Smooth muscle cell (in vitro differentiated cells): Measurements from ENCODE around the gene SYMPK. TPM values are rescaled to one million over a fixed set of nuclear protein-coding genes. Genes with fewer than 3 reads are reported as not detected.

Source experiments
- DNase-seq: peaks from one replicate; lab custom pipeline; 2025; ENCODE audit not compliant: unreplicated experiment; lab: John Stamatoyannopoulos, UW
- H2AFZ ChIP-seq: fragments of 200-600 bp; sonication (generic); 2 replicates; pipeline ENCODE4 v1.6.0; 2016; ENCODE audit warnings: antibody characterized with exemption, low read depth, mild to moderate bottlenecking
- H3F3A ChIP-seq: fragments of 200-600 bp; sonication (generic); 2 replicates; pipeline ENCODE4 v1.6.0; 2017; ENCODE audit warnings: antibody characterized with exemption, low read depth
- H3K27ac ChIP-seq: fragments of 200-600 bp; sonication (generic); 2 replicates; pipeline ENCODE4 v1.5.1; 2016; ENCODE audit warnings: low read depth, mild to moderate bottlenecking
- H3K27me3 ChIP-seq: fragments of 200-600 bp; sonication (generic); 2 replicates; pipeline ENCODE4 v1.6.1; 2016; ENCODE audit warnings: low read depth, mild to moderate bottlenecking
- H3K36me3 ChIP-seq: fragments of 200-600 bp; sonication (generic); 2 replicates; pipeline ENCODE4 v1.5.1; 2016; ENCODE audit warnings: low read depth
- H3K4me1 ChIP-seq: fragments of 200-600 bp; sonication (generic); 2 replicates; pipeline ENCODE4 v1.5.1; 2016; ENCODE audit warnings: low read depth
- H3K4me2 ChIP-seq: fragments of 200-600 bp; sonication (generic); 2 replicates; pipeline ENCODE4 v1.6.0; 2016; ENCODE audit warnings: mild to moderate bottlenecking
- H3K4me3 ChIP-seq: fragments of 200-600 bp; sonication (generic); 2 replicates; pipeline ENCODE4 v1.5.1; 2016; ENCODE audit warnings: mild to moderate bottlenecking
- H3K79me2 ChIP-seq: fragments of 200-600 bp; sonication (generic); 2 replicates; pipeline ENCODE4 v1.6.0; 2016; ENCODE audit warnings: low read depth, mild to moderate bottlenecking
- H3K9ac ChIP-seq: fragments of 200-600 bp; sonication (generic); 2 replicates; pipeline ENCODE4 v1.6.0; 2016; ENCODE audit warnings: low read depth
- H3K9me3 ChIP-seq: fragments of 200-600 bp; sonication (generic); replicated peaks from 2 replicates; pipeline ENCODE4 v1.5.1; 2016; ENCODE audit warnings: low read depth
- H4K20me1 ChIP-seq: fragments of 200-600 bp; sonication (generic); 2 replicates; pipeline ENCODE4 v1.6.0; 2016; ENCODE audit warnings: low read depth
- CTCF ChIP-seq: fragments of 200-600 bp; sonication (generic); IDR thresholded peaks from 2 replicates; pipeline ENCODE4 v1.5.1; 2017; ENCODE audit warnings: borderline replicate concordance, mild to moderate bottlenecking, antibody characterized with exemption; ENCODE audit not compliant: insufficient read depth, poor library complexity, severe bottlenecking
- WGBS: methylation state at CpG from one replicate; pipeline ENCODE4 v1.1.7; 2016; ENCODE audit warnings: low lambda C conversion rate; 5-methylcytosine and 5-hydroxymethylcytosine counted together
- polyA plus RNA-seq: library from polyadenylated mRNA; unstranded; fragments of >200 nt; fragmentation: Nextera tagmentation; extraction: Ambion mirVana; gene quantifications from 2 replicates; pipeline ENCODE4 v1.2.1, GENCODE V29; 2016
- total RNA-seq: library from RNA; depleted of rRNA; stranded (reverse); fragments of >200 nt; gene quantifications from 2 replicates; pipeline ENCODE4 v1.2.3, GENCODE V29; 2014

Gene SYMPK
- total and polyA plus RNA-seq, 2 experiments from 2014 or later = 28.6 to 30.9 TPM

GRCh38 chr19:45794627-45795026 lies 68.3 kb downstream of the SYMPK start:
- 95% methylated on average over 2 of the region's 2 CpGs for WGBS
- no peak overlapping the region for H3K4me3 ChIP-seq
- no peak overlapping the region for H2AFZ ChIP-seq
- H3K4me2 ChIP-seq = no peak overlapping the region
- no peaks in the 10 kb centered on the region for H3K9me3 ChIP-seq
- no peak overlapping the region for H3K9ac ChIP-seq
- H3K27me3 ChIP-seq = no peaks in the 10 kb centered on the region
- TF ChIP-seq CTCF = no peak
- peaks cover 11% of the 10 kb centered on the region for H3K4me1 ChIP-seq
- H4K20me1 ChIP-seq = peaks cover 13% of the 10 kb centered on the region
- peaks cover 5% of the 10 kb centered on the region for H3F3A ChIP-seq
- DNase-seq = no peak
- H3K27ac ChIP-seq = no peak overlapping the region
- no peaks in the 10 kb centered on the region for H3K36me3 ChIP-seq
- peaks cover 26% of the 10 kb centered on the region for H3K79me2 ChIP-seq

- no peak overlapping the region for H3K9ac ChIP-seq
- 61% methylated on average over 6 of the region's 6 CpGs for WGBS
- no peak overlapping the region for H3K4me3 ChIP-seq
- H3K27me3 ChIP-seq = no peaks in the 10 kb centered on the region
- no peak overlapping the region for H2AFZ ChIP-seq
- no peak overlapping the region for H3K27ac ChIP-seq
- H3K4me1 ChIP-seq = peaks cover 5% of the 10 kb centered on the region
- peaks cover 20% of the 10 kb centered on the region for H4K20me1 ChIP-seq
- TF ChIP-seq CTCF = no peak
- no peak overlapping the region for H3K4me2 ChIP-seq
- no peaks in the 10 kb centered on the region for H3K9me3 ChIP-seq
- H3F3A ChIP-seq = no peaks in the 10 kb centered on the region
- no peak for DNase-seq
- peaks cover 34% of the 10 kb centered on the region for H3K79me2 ChIP-seq
- no peaks in the 10 kb centered on the region for H3K36me3 ChIP-seq
Observed at GRCh38 chr19:45793876-45794275, 69.1 kb downstream of the SYMPK start.

GRCh38 chr19:45793178-45793564 lies 69.8 kb downstream of the SYMPK start:
- Histone ChIP-seq H3K27ac (peak overlapping the region; percentile 67), H3K36me3 (no peaks in the 10 kb centered on the region), H3K9me3 (no peaks in the 10 kb centered on the region), H3K79me2 (peaks cover 40% of the 10 kb centered on the region), H3F3A (no peaks in the 10 kb centered on the region), H3K9ac (peak overlapping the region; percentile 37), H3K4me3 (no peak overlapping the region), H4K20me1 (peaks cover 27% of the 10 kb centered on the region), H2AFZ (no peak overlapping the region), H3K4me2 (peak overlapping the region; percentile 53), H3K27me3 (no peaks in the 10 kb centered on the region), H3K4me1 (peaks cover 5% of the 10 kb centered on the region)
- DNase-seq = no peak
- 45% methylated on average over 3 of the region's 3 CpGs for WGBS
- TF ChIP-seq CTCF = no peak

GRCh38 chr19:45792470-45793177 lies 70.3 kb downstream of the SYMPK start, which contains the start of gene DMWD:
Gene DMWD (minus strand): TSS chr19:45792845. CDS start chr19:45792756, 89 bp downstream.
- Histone ChIP-seq H4K20me1 (peaks cover 29% of the 10 kb centered on the region), H3K4me1 (peaks cover 5% of the 10 kb centered on the region), H3K9me3 (no peaks in the 10 kb centered on the region), H3K4me3 (peak within 1 kb of the TSS; percentile 78), H3K27me3 (no peaks in the 10 kb centered on the region), H2AFZ (no peak within 1 kb of the TSS), H3K9ac (peak within 1 kb of the TSS; percentile 75), H3K4me2 (peak within 1 kb of the TSS; percentile 100), H3K79me2 (peaks cover 45% of the 10 kb centered on the region), H3K27ac (peak within 1 kb of the TSS; percentile 67), H3F3A (no peaks in the 10 kb centered on the region), H3K36me3 (no peaks in the 10 kb centered on the region)
- no peak for TF ChIP-seq CTCF
- DNase-seq = peak; percentile 98
- WGBS = under 1% methylated on average over 51 of the region's 86 CpGs
